HepG2 (cell line): Measurements from ENCODE around the gene MYADML2. TPM values are rescaled to one million over a fixed set of nuclear protein-coding genes. Genes with fewer than 3 reads are reported as not detected.

ENCODE experiments used
- AKAP8 ChIP-seq: sonication (generic); formaldehyde crosslinking; IDR thresholded peaks from 2 replicates; pipeline ENCODE4 v1.5.1; 2020; ENCODE audit warnings: mild to moderate bottlenecking, missing genetic modification reagents
- CBX2 ChIP-seq, 2 experiments: fragments of 200-600 bp in 1 of 2; sonication (generic); formaldehyde crosslinking in 1 of 2; IDR thresholded peaks; 2 replicates each; pipeline versions ENCODE4 v1.7.0 to v1.8.1; 2018 to 2022; ENCODE audit warnings: low read depth in 2 of 2, low read length in 1 of 2, mild to moderate bottlenecking in 1 of 2, missing genetic modification reagents in 1 of 2
- HINFP ChIP-seq: sonication (generic); formaldehyde crosslinking; IDR thresholded peaks from 2 replicates; pipeline ENCODE4 v1.4.0; 2020; ENCODE audit warnings: low read depth, mild to moderate bottlenecking, missing genetic modification reagents
- JUND ChIP-seq: sonication (generic); formaldehyde crosslinking; IDR thresholded peaks from 2 replicates; pipeline ENCODE4 v1.8.0; 2022; ENCODE audit warnings: mild to moderate bottlenecking, missing genetic modification reagents
- MYPOP ChIP-seq: sonication (generic); formaldehyde crosslinking; IDR thresholded peaks from 2 replicates; pipeline ENCODE4 v1.8.1; 2023; ENCODE audit warnings: mild to moderate bottlenecking, moderate library complexity, missing genetic modification reagents
- NFKB2 ChIP-seq: sonication (generic); formaldehyde crosslinking; IDR thresholded peaks from 2 replicates; pipeline ENCODE4 v1.4.0; 2020; ENCODE audit warnings: missing genetic modification reagents, borderline replicate concordance
- PRPF4 ChIP-seq: fragments of 200-400 bp; formaldehyde crosslinking; IDR thresholded peaks from 2 replicates; pipeline ENCODE4 v1.6.1; 2016; ENCODE audit warnings: low read length, low read depth; ENCODE audit not compliant: poor library complexity, severe bottlenecking
- SETDB1 ChIP-seq: sonication (generic); formaldehyde crosslinking; IDR thresholded peaks from 2 replicates; pipeline ENCODE4 v1.5.1; 2020; ENCODE audit warnings: missing genetic modification reagents, mild to moderate bottlenecking, borderline replicate concordance
- SP1 ChIP-seq, 2 experiments: fragments of 450-650 bp in 1 of 2; sonication (generic) in 1 of 2; formaldehyde crosslinking in 1 of 2; IDR thresholded peaks; 2 replicates each; pipeline versions ENCODE4 v1.4.0 to v1.6.1; 2016 to 2020; ENCODE audit warnings: missing genetic modification reagents in 1 of 2
- SPEN ChIP-seq: sonication (generic); formaldehyde crosslinking; IDR thresholded peaks from 2 replicates; pipeline ENCODE4 v1.5.1; 2020; ENCODE audit warnings: low read depth, mild to moderate bottlenecking, missing genetic modification reagents
- TBP ChIP-seq: sonication (generic); formaldehyde crosslinking; IDR thresholded peaks from 2 replicates; pipeline ENCODE4 v1.5.0; 2020; ENCODE audit warnings: missing genetic modification reagents
- ZBTB14 ChIP-seq: sonication (generic); formaldehyde crosslinking; IDR thresholded peaks from 2 replicates; pipeline ENCODE4 v1.4.0; 2020; ENCODE audit warnings: missing genetic modification reagents
- ZNF335 ChIP-seq: sonication (generic); formaldehyde crosslinking; IDR thresholded peaks from 2 replicates; pipeline ENCODE4 v1.4.0; 2020; ENCODE audit warnings: missing genetic modification reagents
- ZNF687 ChIP-seq: sonication (generic); formaldehyde crosslinking; IDR thresholded peaks from 2 replicates; pipeline ENCODE4 v1.5.1; 2020; ENCODE audit warnings: mild to moderate bottlenecking, missing genetic modification reagents, moderate library complexity
- polyA plus RNA-seq, 8 experiments: library from polyadenylated mRNA; depleted of rRNA in 3 of 8; stranded (reverse) in 7 of 8; unstranded in 1 of 8; fragments of >200 nt; fragmentation: Illumina TruSeq in 4 of 8; extraction: Trizol in 4 of 8; gene quantifications; 2 replicates each; pipeline versions ENCODE4 v1.2.1 to v1.2.3, GENCODE V29; 2011 to 2016; ENCODE audit warnings: low read depth in 4 of 8, missing spikeins in 1 of 8, mixed read lengths in 1 of 8; ENCODE audit not compliant: insufficient read depth in 1 of 8
- total RNA-seq, 5 experiments: library from RNA; depleted of rRNA; stranded (reverse); fragments of >200 nt; fragmentation: Illumina TruSeq; extraction: Trizol; gene quantifications; 2 replicates each; pipeline ENCODE4 v1.2.3, GENCODE V29; 2016; ENCODE audit warnings: low read depth in 1 of 5

Gene MYADML2
- total and polyA plus RNA-seq, 2 of the 13 experiments (the other 11 are each of a cell fraction or from before 2014, with no cell fraction given): not detected

- peak; percentile 71 for TF ChIP-seq ZNF687
- no peak for TF ChIP-seq JUND (CRISPR knock-in tag)
- 0 out of 2 replicates have a peak, but pooled peaks have one; percentile 17 for TF ChIP-seq NFKB2 (CRISPR knock-in tag)
- TF ChIP-seq TBP (CRISPR knock-in tag): no peak
- no peak for TF ChIP-seq PRPF4
- TF ChIP-seq ZNF335 (CRISPR knock-in tag): 0 out of 2 replicates have a peak, but pooled peaks have one; percentile 23
- TF ChIP-seq ZBTB14 (CRISPR knock-in tag): peak; percentile 21; the same call in 1 of the 2 replicates
- no peak for TF ChIP-seq MYPOP
- no peak for TF ChIP-seq SP1 (IDR thresholded peaks at IDR 0.05)
- TF ChIP-seq SP1 (CRISPR knock-in tag; IDR thresholded peaks at IDR 0.05): 0 out of 2 replicates have a peak, but pooled peaks have one; percentile 8
- TF ChIP-seq CBX2 (IDR thresholded peaks at IDR 0.05; ENCODE audit: low read depth, low read length): no peak
- no peak for TF ChIP-seq CBX2 (CRISPR knock-in tag; IDR thresholded peaks at IDR 0.05; ENCODE audit: low read depth)
- TF ChIP-seq AKAP8: peak; percentile 70
- TF ChIP-seq SPEN (CRISPR knock-in tag): peak; percentile 12; the same call in 1 of the 2 replicates
- TF ChIP-seq SETDB1 (CRISPR knock-in tag): no peak
- TF ChIP-seq HINFP: 0 out of 2 replicates have a peak, but pooled peaks have one; percentile 32
Observed at GRCh38 chr17:81961521-81962498, 14.8 kb upstream of the MYADML2 start (continued).
